ENCODE measurements around the gene MAPK4. TPM values are rescaled to one million over a fixed set of nuclear protein-coding genes. Genes with fewer than 3 reads are reported as not detected.
"Not testable (repeated sequence)": the region's sequence is repeated elsewhere in the genome, so short reads cannot be mapped to it uniquely, and the experiment has no call there.

The MAPK4 gene
- total RNA-seq, 1 donor = not detected

GRCh38 chr18:50594942-50595341 is 35.1 kb downstream of the MAPK4 start:
- TF ChIP-seq CTCF (IDR thresholded peaks at IDR 0.05; ENCODE audit: insufficient read depth, low read depth, low read length) = no peak
- no peak overlapping the region for H3K4me3 ChIP-seq (ENCODE audit: low read depth, low read length)
- DNase-seq (ENCODE audit: low read depth) = peak; percentile 3

GRCh38 chr18:50602466-50602865 is 42.6 kb downstream of the MAPK4 start:
- no peak for DNase-seq (ENCODE audit: low read depth)
- H3K4me3 ChIP-seq (ENCODE audit: low read depth, low read length) = no peak overlapping the region
- TF ChIP-seq CTCF (IDR thresholded peaks at IDR 0.05; ENCODE audit: insufficient read depth, low read depth, low read length) = no peak

- DNase-seq (ENCODE audit: low read depth) = no peak
- no peak for TF ChIP-seq CTCF (IDR thresholded peaks at IDR 0.05; ENCODE audit: insufficient read depth, low read depth, low read length)
- H3K4me3 ChIP-seq (ENCODE audit: low read depth, low read length) = no peak overlapping the region
Measured at GRCh38 chr18:50606609-50607008, 46.7 kb downstream of the MAPK4 start.

- no peak for TF ChIP-seq CTCF (IDR thresholded peaks at IDR 0.05; ENCODE audit: insufficient read depth, low read depth, low read length)
- no peak overlapping the region for H3K4me3 ChIP-seq (ENCODE audit: low read depth, low read length)
- DNase-seq (ENCODE audit: low read depth) = no peak
Measured at GRCh38 chr18:50607378-50607926, 47.6 kb downstream of the MAPK4 start.

- not testable (repeated sequence) for DNase-seq (ENCODE audit: low read depth); H3K4me3 ChIP-seq (ENCODE audit: low read depth, low read length)
Measured at GRCh38 chr18:50609171-50609570, 49.3 kb downstream of the MAPK4 start.

GRCh38 chr18:50610349-50610748 is 50.5 kb downstream of the MAPK4 start:
- H3K4me3 ChIP-seq (ENCODE audit: low read depth, low read length) = no peak overlapping the region
- TF ChIP-seq CTCF (IDR thresholded peaks at IDR 0.05; ENCODE audit: insufficient read depth, low read depth, low read length) = no peak
- DNase-seq (ENCODE audit: low read depth) = no peak

GRCh38 chr18:50611529-50611941 is 51.6 kb downstream of the MAPK4 start:
- H3K4me3 ChIP-seq (ENCODE audit: low read depth, low read length) = no peak overlapping the region
- no peak for TF ChIP-seq CTCF (IDR thresholded peaks at IDR 0.05; ENCODE audit: insufficient read depth, low read depth, low read length)
- no peak for DNase-seq (ENCODE audit: low read depth)
